Measurements from ENCODE around the gene ATG13.
A peak's percentile ranks its signal among the peaks of the same experiment; 100 is the strongest.
"Not testable (repeated sequence)": the region's sequence is repeated elsewhere in the genome, so short reads cannot be mapped to it uniquely, and the experiment has no call there.

Gene ATG13

GRCh38 chr11:46700241-46701077, 83.1 kb downstream of the ATG13 start, which contains the start of the genes ARHGAP1 and ZNF408:
ARHGAP1 (minus strand) TSS chr11:46700619; CDS start chr11:46696107, 4,512 bp downstream.
ZNF408 (plus strand) TSS chr11:46701031; CDS start chr11:46701048, 17 bp downstream.
- DNase-seq = peak; percentile 99

- no peak for DNase-seq
Observed at GRCh38 chr11:46701078-46701654, 83.8 kb downstream of the ATG13 start.

GRCh38 chr11:46705070-46705688, 87.8 kb downstream of the ATG13 start:
- no peak for DNase-seq

- DNase-seq = no peak
Observed at GRCh38 chr11:46706886-46707285, 89.5 kb downstream of the ATG13 start.

GRCh38 chr11:46709351-46709750, 92.0 kb downstream of the ATG13 start:
- not testable (repeated sequence) for DNase-seq

- DNase-seq = no peak
Observed at GRCh38 chr11:46710821-46711269, 93.5 kb downstream of the ATG13 start.

- no peak for DNase-seq
Observed at GRCh38 chr11:46711303-46711702, 94.0 kb downstream of the ATG13 start.

- no peak for DNase-seq
Observed at GRCh38 chr11:46712874-46713576, 95.7 kb downstream of the ATG13 start.

- DNase-seq = not testable (repeated sequence)
Observed at GRCh38 chr11:46717825-46718154, 100.4 kb downstream of the ATG13 start.

- DNase-seq = no peak
Observed at GRCh38 chr11:46718155-46719019, 101.0 kb downstream of the ATG13 start.

- DNase-seq = no peak
Observed at GRCh38 chr11:46719048-46719542, 101.7 kb downstream of the ATG13 start, which contains the start of gene F2. F2 (plus strand) TSS chr11:46719213; CDS start chr11:46719236, 23 bp downstream.

- DNase-seq = no peak
Observed at GRCh38 chr11:46719543-46720218, 102.3 kb downstream of the ATG13 start.

GRCh38 chr11:46721286-46721685, 103.9 kb downstream of the ATG13 start:
- DNase-seq = no peak

GRCh38 chr11:46722566-46723358, 105.4 kb downstream of the ATG13 start:
- DNase-seq = no peak

- DNase-seq = no peak
Observed at GRCh38 chr11:46723359-46723680, 106.0 kb downstream of the ATG13 start.

GRCh38 chr11:46724088-46724487, 106.7 kb downstream of the ATG13 start:
- no peak for DNase-seq

Measured in inflammatory macrophage treated with lipopolysaccharide for 4 hours (primary cell).